ENCODE results near the gene UNC5A. TPM values are rescaled to one million over a fixed set of nuclear protein-coding genes. Genes with fewer than 3 reads are reported as not detected.

Gene UNC5A
- polyA plus RNA-seq, 1 of the 3 experiments (the other 2 are of a cell fraction) = 0.46 TPM

- H3K4me2 ChIP-seq = no peak overlapping the region
- ChIA-PET CTCF (interaction anchor here (0.7 to 1.6 kb wide), 9 partner anchors 11 to 174 kb away, joined by 3 to 4 read pairs (median 3); no protein-coding TSS in a partner anchor), POLR2A (interaction anchor here (0.6 to 1.0 kb wide), 2 partner anchors 14 to 20 kb away, joined by 3 read pairs; no protein-coding TSS in a partner anchor)
- H3K9ac ChIP-seq = no peak overlapping the region
- TF ChIP-seq ELF1 (IDR thresholded peaks at IDR 0.05) (no peak), EZH2phosphoT487 (IDR thresholded peaks at IDR 0.05; ENCODE audit: borderline replicate concordance, low read depth) (no peak), CHD2 (IDR thresholded peaks at IDR 0.05; ENCODE audit: low read length, partially characterized antibody) (no peak), RXRA (IDR thresholded peaks at IDR 0.05; ENCODE audit: borderline replicate concordance, low read depth) (no peak), POLR2AphosphoS5 (IDR thresholded peaks at IDR 0.05; ENCODE audit: low read depth, low read length) (no peak), REST (IDR thresholded peaks at IDR 0.05; ENCODE audit: low read depth, low read length) (no peak), CTCF (IDR thresholded peaks at IDR 0.05) (no peak), RAD21 (IDR thresholded peaks at IDR 0.05; ENCODE audit: low read length) (no peak), MXI1 (IDR thresholded peaks at IDR 0.05; ENCODE audit: low read depth, low read length) (no peak), MEF2A (IDR thresholded peaks at IDR 0.05; ENCODE audit: borderline replicate concordance, low read depth) (no peak), GATA2 (CRISPR knock-in tag; IDR thresholded peaks at IDR 0.05) (no peak), TCF12 (IDR thresholded peaks at IDR 0.05) (no peak), FOSL2 (IDR thresholded peaks at IDR 0.05; ENCODE audit: borderline replicate concordance, low read depth) (no peak), FOXJ3 (CRISPR knock-in tag; IDR thresholded peaks at IDR 0.05) (no peak), ZBTB33 (IDR thresholded peaks at IDR 0.05; ENCODE audit: borderline replicate concordance, low read depth) (no peak), JUND (IDR thresholded peaks at IDR 0.05) (no peak), USF1 (IDR thresholded peaks at IDR 0.05; ENCODE audit: borderline replicate concordance, low read depth) (no peak)
- H3K9me2 ChIP-seq = no peaks in the 10 kb centered on the region
- no peaks in the 10 kb centered on the region for H4K20me1 ChIP-seq (ENCODE audit: insufficient read depth)
- peak overlapping the region in 1 of 2 experiments; percentile 48; a peak in 2 of 4 replicates for H3K27ac ChIP-seq (ENCODE audit: low read depth in 2 of 2, low read length in 1 of 2)
- no peaks in the 10 kb centered on the region for H3K79me2 ChIP-seq (ENCODE audit: insufficient read depth)
- WGBS (ENCODE audit: low lambda C conversion rate) = 29% methylated on average over 4 of the region's 8 CpGs
- no peak overlapping the region for H3K4me3 ChIP-seq (ENCODE audit: low read depth in 2 of 2, low read length in 1 of 2)
- no peaks in the 10 kb centered on the region for H3K9me3 ChIP-seq
- peaks cover 4% of the 10 kb centered on the region; the same call in 1 of the 2 replicates for H3K27me3 ChIP-seq (ENCODE audit: insufficient read depth)
- no peaks in the 10 kb centered on the region for H3F3A ChIP-seq (replicated peaks; ENCODE audit: insufficient read depth)
- no peak for DNase-seq
- peaks cover 0 to 39% of the 10 kb centered on the region in 2 experiments; a peak in 2 of 4 replicates for H3K4me1 ChIP-seq (ENCODE audit: control insufficient read depth in 1 of 2, insufficient read depth in 2 of 2, low read depth in 1 of 2, low read length in 1 of 2)
- no peaks in the 10 kb centered on the region for H3K36me3 ChIP-seq (replicated peaks in 1 of 2; ENCODE audit: control insufficient read depth in 1 of 2, insufficient read depth in 2 of 2, low read length in 1 of 2)
- H2AFZ ChIP-seq (ENCODE audit: low read depth) = no peak overlapping the region
These were observed 21.1 kb downstream of the UNC5A start for GRCh38 chr5:176831425-176831824.
